HepG2 (cell line): ENCODE measurements around the gene RASD1. TPM values are rescaled to one million over a fixed set of nuclear protein-coding genes. Genes with fewer than 3 reads are reported as not detected.

Experiments used
- ADNP ChIP-seq: sonication (generic); formaldehyde crosslinking; IDR thresholded peaks from 2 replicates; pipeline ENCODE4 v1.4.0; 2020; ENCODE audit warnings: missing genetic modification reagents
- ARHGAP35 ChIP-seq: sonication (generic); formaldehyde crosslinking; IDR thresholded peaks from 2 replicates; pipeline ENCODE4 v1.9.0; 2022; ENCODE audit warnings: mild to moderate bottlenecking, inconsistent platforms, moderate library complexity, missing genetic modification reagents, borderline replicate concordance
- ATF1 ChIP-seq: IDR thresholded peaks from 2 replicates; pipeline ENCODE4 v1.6.1; 2016; ENCODE audit warnings: mild to moderate bottlenecking, control low read depth
- GZF1 ChIP-seq: sonication (generic); formaldehyde crosslinking; IDR thresholded peaks from 2 replicates; pipeline ENCODE4 v1.5.1; 2020; ENCODE audit warnings: mild to moderate bottlenecking, missing genetic modification reagents
- JARID2 ChIP-seq: sonication (generic); formaldehyde crosslinking; IDR thresholded peaks from 2 replicates; pipeline ENCODE4 v1.8.1; 2023; ENCODE audit warnings: missing genetic modification reagents, inconsistent platforms; ENCODE audit not compliant: insufficient replicate concordance
- KDM6A ChIP-seq: IDR thresholded peaks from 2 replicates; pipeline ENCODE4 v1.6.1; 2016; ENCODE audit warnings: low read depth
- KLF13 ChIP-seq: sonication (generic); formaldehyde crosslinking; IDR thresholded peaks from 2 replicates; pipeline ENCODE4 v1.4.0; 2020; ENCODE audit warnings: mild to moderate bottlenecking, missing genetic modification reagents
- MED13 ChIP-seq: sonication (generic); formaldehyde crosslinking; IDR thresholded peaks from 2 replicates; pipeline ENCODE4 v1.5.0; 2020; ENCODE audit warnings: missing genetic modification reagents
- NR3C1 ChIP-seq: sonication (generic); formaldehyde crosslinking; IDR thresholded peaks from 2 replicates; pipeline ENCODE4 v1.4.0; 2020; ENCODE audit warnings: missing genetic modification reagents
- RAD21 ChIP-seq: fragments of 450-650 bp; formaldehyde crosslinking; IDR thresholded peaks from 2 replicates; pipeline ENCODE4 v1.5.0; 2020; ENCODE audit warnings: mild to moderate bottlenecking
- STAT5B ChIP-seq: sonication (generic); formaldehyde crosslinking; IDR thresholded peaks from 2 replicates; pipeline ENCODE4 v1.4.0; 2020; ENCODE audit warnings: missing genetic modification reagents
- ZNF224 ChIP-seq: sonication (generic); formaldehyde crosslinking; IDR thresholded peaks from 2 replicates; pipeline ENCODE4 v1.5.0; 2020; ENCODE audit warnings: mild to moderate bottlenecking, missing genetic modification reagents
- ZNF33A ChIP-seq: sonication (generic); formaldehyde crosslinking; IDR thresholded peaks from 2 replicates; pipeline ENCODE4 v1.5.1; 2020; ENCODE audit warnings: missing genetic modification reagents, mild to moderate bottlenecking, moderate library complexity, borderline replicate concordance
- ZNF33B ChIP-seq: sonication (generic); formaldehyde crosslinking; IDR thresholded peaks from 2 replicates; pipeline ENCODE4 v1.5.1; 2020; ENCODE audit warnings: mild to moderate bottlenecking, missing genetic modification reagents
- ZNF382 ChIP-seq: sonication (generic); formaldehyde crosslinking; IDR thresholded peaks from 2 replicates; pipeline ENCODE4 v1.5.0; 2020; ENCODE audit warnings: missing genetic modification reagents, mild to moderate bottlenecking, borderline replicate concordance
- ZNF567 ChIP-seq: sonication (generic); formaldehyde crosslinking; IDR thresholded peaks from 2 replicates; pipeline ENCODE4 v1.8.1; 2023; ENCODE audit warnings: mild to moderate bottlenecking, missing genetic modification reagents, borderline replicate concordance
- ZNF570 ChIP-seq: sonication (generic); formaldehyde crosslinking; IDR thresholded peaks from 2 replicates; pipeline ENCODE4 v1.4.0; 2020; ENCODE audit warnings: mild to moderate bottlenecking, missing genetic modification reagents, borderline replicate concordance
- ZNF652 ChIP-seq: IDR thresholded peaks from 2 replicates; pipeline ENCODE4 v1.6.1; 2016; ENCODE audit warnings: low read depth, borderline replicate concordance
- ZNF737 ChIP-seq: sonication (generic); formaldehyde crosslinking; IDR thresholded peaks from 2 replicates; pipeline ENCODE4 v1.5.0; 2020; ENCODE audit warnings: missing genetic modification reagents, mild to moderate bottlenecking, borderline replicate concordance
- ZNF777 ChIP-seq: sonication (generic); formaldehyde crosslinking; IDR thresholded peaks from 2 replicates; pipeline ENCODE4 v1.4.0; 2020; ENCODE audit warnings: missing genetic modification reagents
- ZNF782 ChIP-seq: sonication (generic); formaldehyde crosslinking; IDR thresholded peaks from 2 replicates; pipeline ENCODE4 v1.4.0; 2020; ENCODE audit warnings: missing genetic modification reagents, mild to moderate bottlenecking, borderline replicate concordance
- ZSCAN12 ChIP-seq: sonication (generic); formaldehyde crosslinking; IDR thresholded peaks from 2 replicates; pipeline ENCODE4 v1.9.0; 2021; ENCODE audit warnings: mild to moderate bottlenecking, missing genetic modification reagents
- polyA plus RNA-seq, 8 experiments: library from polyadenylated mRNA; depleted of rRNA in 3 of 8; stranded (reverse) in 7 of 8; unstranded in 1 of 8; fragments of >200 nt; fragmentation: Illumina TruSeq in 4 of 8; extraction: Trizol in 4 of 8; gene quantifications; 2 replicates each; pipeline versions ENCODE4 v1.2.1 to v1.2.3, GENCODE V29; 2011 to 2016; ENCODE audit warnings: low read depth in 4 of 8, missing spikeins in 1 of 8, mixed read lengths in 1 of 8; ENCODE audit not compliant: insufficient read depth in 1 of 8
- total RNA-seq, 5 experiments: library from RNA; depleted of rRNA; stranded (reverse); fragments of >200 nt; fragmentation: Illumina TruSeq; extraction: Trizol; gene quantifications; 2 replicates each; pipeline ENCODE4 v1.2.3, GENCODE V29; 2016; ENCODE audit warnings: low read depth in 1 of 5
- TF ChIP-seq, protein P1 (sequence below): sonication (generic); formaldehyde crosslinking; IDR thresholded peaks from 2 replicates; pipeline ENCODE4 v1.5.0; 2020; ENCODE audit warnings: mild to moderate bottlenecking, missing genetic modification reagents, borderline replicate concordance
- TF ChIP-seq, protein P2 (sequence below): sonication (generic); formaldehyde crosslinking; IDR thresholded peaks from 2 replicates; pipeline ENCODE4 v1.5.0; 2020; ENCODE audit warnings: missing genetic modification reagents
- TF ChIP-seq, protein P3 (sequence below): sonication (generic); formaldehyde crosslinking; IDR thresholded peaks from 2 replicates; pipeline ENCODE4 v1.4.0; 2020; ENCODE audit warnings: missing genetic modification reagents
- TF ChIP-seq, protein P4 (sequence below): IDR thresholded peaks from 2 replicates; pipeline ENCODE4 v1.6.1; 2016

RASD1 gene
- total and polyA plus RNA-seq, 2 of the 13 experiments (the other 11 are each of a cell fraction or from before 2014, with no cell fraction given), result 1.6 to 4.2 TPM

DNA sequence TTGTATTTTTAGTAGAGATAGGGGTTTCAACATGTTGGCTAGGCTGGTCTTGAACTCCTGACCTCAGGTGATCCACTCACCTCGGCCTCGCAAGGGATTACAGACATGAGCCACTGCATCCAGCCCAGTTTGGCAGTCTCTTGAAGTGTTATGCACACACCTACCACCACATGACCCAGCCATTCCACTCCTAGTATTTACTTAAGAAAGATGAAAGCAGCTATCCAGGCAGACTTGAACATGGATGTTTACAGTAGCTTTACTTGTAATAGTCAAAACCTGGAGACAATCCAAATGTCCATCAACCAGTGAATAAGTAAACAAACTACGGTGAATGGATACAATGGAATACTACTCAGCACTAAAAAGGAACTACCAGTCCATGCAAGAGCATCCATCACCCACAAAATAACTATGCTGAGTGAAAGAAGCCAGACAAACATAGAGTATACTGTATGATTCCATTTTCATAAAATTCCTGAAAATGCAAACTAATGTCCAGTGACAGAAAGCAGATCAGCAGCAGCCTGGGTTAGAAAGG lies 37.8 kb upstream of the RASD1 start (continued):
- TF ChIP-seq, protein P1, sequence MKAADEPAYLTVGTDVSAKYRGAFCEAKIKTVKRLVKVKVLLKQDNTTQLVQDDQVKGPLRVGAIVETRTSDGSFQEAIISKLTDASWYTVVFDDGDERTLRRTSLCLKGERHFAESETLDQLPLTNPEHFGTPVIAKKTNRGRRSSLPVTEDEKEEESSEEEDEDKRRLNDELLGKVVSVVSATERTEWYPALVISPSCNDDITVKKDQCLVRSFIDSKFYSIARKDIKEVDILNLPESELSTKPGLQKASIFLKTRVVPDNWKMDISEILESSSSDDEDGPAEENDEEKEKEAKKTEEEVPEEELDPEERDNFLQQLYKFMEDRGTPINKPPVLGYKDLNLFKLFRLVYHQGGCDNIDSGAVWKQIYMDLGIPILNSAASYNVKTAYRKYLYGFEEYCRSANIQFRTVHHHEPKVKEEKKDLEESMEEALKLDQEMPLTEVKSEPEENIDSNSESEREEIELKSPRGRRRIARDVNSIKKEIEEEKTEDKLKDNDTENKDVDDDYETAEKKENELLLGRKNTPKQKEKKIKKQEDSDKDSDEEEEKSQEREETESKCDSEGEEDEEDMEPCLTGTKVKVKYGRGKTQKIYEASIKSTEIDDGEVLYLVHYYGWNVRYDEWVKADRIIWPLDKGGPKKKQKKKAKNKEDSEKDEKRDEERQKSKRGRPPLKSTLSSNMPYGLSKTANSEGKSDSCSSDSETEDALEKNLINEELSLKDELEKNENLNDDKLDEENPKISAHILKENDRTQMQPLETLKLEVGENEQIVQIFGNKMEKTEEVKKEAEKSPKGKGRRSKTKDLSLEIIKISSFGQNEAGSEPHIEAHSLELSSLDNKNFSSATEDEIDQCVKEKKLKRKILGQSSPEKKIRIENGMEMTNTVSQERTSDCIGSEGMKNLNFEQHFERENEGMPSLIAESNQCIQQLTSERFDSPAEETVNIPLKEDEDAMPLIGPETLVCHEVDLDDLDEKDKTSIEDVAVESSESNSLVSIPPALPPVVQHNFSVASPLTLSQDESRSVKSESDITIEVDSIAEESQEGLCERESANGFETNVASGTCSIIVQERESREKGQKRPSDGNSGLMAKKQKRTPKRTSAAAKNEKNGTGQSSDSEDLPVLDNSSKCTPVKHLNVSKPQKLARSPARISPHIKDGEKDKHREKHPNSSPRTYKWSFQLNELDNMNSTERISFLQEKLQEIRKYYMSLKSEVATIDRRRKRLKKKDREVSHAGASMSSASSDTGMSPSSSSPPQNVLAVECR (CRISPR knock-in tag), result peak; percentile 82; the same call in 1 of the 2 replicates
- TF ChIP-seq KDM6A (CRISPR knock-in tag) (peak; percentile 71), ZNF777 (CRISPR knock-in tag) (no peak), ZNF782 (no peak), ARHGAP35 (no peak), ZSCAN12 (CRISPR knock-in tag) (no peak), ZNF382 (CRISPR knock-in tag) (no peak), ZNF737 (CRISPR knock-in tag) (no peak), ZNF567 (CRISPR knock-in tag) (no peak), ZNF224 (CRISPR knock-in tag) (no peak), GZF1 (CRISPR knock-in tag) (no peak), ZNF33A (CRISPR knock-in tag) (peak; percentile 60; the same call in 1 of the 2 replicates), ZNF33B (no peak; the same call in 1 of the 2 replicates), ZNF652 (CRISPR knock-in tag) (no peak; the same call in 1 of the 2 replicates), ADNP (no peak; the same call in 1 of the 2 replicates), NR3C1 (CRISPR knock-in tag) (no peak), RAD21 (CRISPR knock-in tag) (peak; percentile 23; the same call in 1 of the 2 replicates), JARID2 (CRISPR knock-in tag) (no peak), ATF1 (CRISPR knock-in tag) (peak; percentile 63), KLF13 (no peak), STAT5B (CRISPR knock-in tag) (no peak), MED13 (CRISPR knock-in tag) (no peak), ZNF570 (no peak)
- TF ChIP-seq, protein P2, sequence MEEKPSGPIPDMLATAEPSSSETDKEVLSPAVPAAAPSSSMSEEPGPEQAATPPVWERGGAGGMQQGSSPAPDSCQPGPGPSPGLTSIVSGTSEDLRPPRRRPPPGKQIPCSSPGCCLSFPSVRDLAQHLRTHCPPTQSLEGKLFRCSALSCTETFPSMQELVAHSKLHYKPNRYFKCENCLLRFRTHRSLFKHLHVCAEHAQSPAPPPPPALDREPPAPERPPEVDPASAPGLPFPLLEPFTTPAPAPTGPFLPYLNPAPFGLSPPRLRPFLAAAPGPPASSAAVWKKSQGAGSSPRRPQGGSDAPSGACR (CRISPR knock-in tag), result peak; percentile 98
- TF ChIP-seq, protein P3, sequence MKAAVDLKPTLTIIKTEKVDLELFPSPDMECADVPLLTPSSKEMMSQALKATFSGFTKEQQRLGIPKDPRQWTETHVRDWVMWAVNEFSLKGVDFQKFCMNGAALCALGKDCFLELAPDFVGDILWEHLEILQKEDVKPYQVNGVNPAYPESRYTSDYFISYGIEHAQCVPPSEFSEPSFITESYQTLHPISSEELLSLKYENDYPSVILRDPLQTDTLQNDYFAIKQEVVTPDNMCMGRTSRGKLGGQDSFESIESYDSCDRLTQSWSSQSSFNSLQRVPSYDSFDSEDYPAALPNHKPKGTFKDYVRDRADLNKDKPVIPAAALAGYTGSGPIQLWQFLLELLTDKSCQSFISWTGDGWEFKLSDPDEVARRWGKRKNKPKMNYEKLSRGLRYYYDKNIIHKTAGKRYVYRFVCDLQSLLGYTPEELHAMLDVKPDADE (CRISPR knock-in tag), result no peak
- TF ChIP-seq, protein P4, sequence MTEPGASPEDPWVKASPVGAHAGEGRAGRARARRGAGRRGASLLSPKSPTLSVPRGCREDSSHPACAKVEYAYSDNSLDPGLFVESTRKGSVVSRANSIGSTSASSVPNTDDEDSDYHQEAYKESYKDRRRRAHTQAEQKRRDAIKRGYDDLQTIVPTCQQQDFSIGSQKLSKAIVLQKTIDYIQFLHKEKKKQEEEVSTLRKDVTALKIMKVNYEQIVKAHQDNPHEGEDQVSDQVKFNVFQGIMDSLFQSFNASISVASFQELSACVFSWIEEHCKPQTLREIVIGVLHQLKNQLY (CRISPR knock-in tag), result peak; percentile 95
